Stimulated activated CD4-positive, alpha-beta T cell treated with anti-CD3 and anti-CD28 coated beads, Interleukin-4, amount 100 ng/mL, for 24 hours (primary cell): ENCODE data around the gene ADRM1.

ENCODE experiments used
- DNase-seq: peaks from one replicate; pipeline ENCODE4 v3.0.0-alpha.2; 2020

The ADRM1 gene, protein sequence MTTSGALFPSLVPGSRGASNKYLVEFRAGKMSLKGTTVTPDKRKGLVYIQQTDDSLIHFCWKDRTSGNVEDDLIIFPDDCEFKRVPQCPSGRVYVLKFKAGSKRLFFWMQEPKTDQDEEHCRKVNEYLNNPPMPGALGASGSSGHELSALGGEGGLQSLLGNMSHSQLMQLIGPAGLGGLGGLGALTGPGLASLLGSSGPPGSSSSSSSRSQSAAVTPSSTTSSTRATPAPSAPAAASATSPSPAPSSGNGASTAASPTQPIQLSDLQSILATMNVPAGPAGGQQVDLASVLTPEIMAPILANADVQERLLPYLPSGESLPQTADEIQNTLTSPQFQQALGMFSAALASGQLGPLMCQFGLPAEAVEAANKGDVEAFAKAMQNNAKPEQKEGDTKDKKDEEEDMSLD

DNA sequence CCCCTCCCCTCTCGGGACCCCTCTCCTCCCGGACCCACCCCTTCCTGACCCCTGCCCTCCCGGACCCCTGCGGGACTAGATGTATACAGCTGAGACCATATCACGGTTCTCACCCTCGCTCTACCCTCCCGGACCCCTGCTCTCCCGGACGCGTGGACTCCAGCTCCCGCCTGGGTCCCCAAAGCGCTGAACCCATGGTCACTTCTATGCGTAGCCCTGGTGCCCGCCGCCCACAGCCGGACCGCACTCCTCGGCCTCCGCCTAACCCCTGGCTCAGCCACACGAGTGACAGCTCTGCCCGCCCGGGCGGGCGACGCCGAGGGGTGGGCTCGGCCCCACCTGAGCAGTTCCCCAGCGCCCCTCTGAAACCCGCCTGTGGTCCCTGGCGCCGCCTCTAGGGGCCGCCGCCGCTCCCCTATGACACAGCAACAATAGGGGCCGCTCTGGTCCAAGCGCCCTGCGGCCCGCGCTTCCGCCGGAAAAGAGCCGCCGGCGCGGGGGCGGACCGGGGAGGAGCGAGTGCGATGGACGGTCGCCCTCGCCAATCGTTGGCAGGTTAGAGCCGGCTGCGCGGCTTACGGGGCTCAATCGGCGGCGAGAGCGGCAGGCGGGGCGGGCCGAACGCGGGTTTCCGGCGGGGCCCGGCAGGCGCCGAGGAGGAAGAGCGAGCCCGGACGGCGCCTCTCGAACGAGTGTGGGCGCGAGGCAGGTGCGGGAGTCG, at the start of gene ADRM1:
Gene ADRM1, plus strand, starts transcription at position 657 of the 721 bp plus-strand sequence. CDS start 572 bp downstream, outside the sequence.
- peak; percentile 96 for DNase-seq

DNA sequence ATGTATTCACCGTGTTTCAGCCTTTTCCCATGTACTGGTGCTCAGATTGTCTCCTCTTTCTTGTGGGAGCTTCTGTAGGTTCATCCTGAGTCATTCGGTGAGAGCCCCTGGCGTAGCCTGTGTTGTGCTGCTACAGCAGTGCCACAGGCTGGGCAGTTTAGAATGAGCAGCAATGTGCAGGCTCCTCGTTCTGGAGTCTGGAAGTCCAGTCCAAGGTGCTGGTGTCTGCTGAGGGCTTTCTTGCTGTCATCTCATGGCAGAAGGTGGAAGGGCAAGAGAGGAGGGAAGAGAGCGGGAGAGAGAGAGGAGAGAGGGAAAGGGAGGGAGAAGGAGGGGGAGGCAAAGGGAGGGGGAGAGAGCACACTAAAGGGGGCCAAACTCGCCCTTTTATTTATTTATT, 49.4 kb upstream of the ADRM1 start:
- DNase-seq: no peak

DNA sequence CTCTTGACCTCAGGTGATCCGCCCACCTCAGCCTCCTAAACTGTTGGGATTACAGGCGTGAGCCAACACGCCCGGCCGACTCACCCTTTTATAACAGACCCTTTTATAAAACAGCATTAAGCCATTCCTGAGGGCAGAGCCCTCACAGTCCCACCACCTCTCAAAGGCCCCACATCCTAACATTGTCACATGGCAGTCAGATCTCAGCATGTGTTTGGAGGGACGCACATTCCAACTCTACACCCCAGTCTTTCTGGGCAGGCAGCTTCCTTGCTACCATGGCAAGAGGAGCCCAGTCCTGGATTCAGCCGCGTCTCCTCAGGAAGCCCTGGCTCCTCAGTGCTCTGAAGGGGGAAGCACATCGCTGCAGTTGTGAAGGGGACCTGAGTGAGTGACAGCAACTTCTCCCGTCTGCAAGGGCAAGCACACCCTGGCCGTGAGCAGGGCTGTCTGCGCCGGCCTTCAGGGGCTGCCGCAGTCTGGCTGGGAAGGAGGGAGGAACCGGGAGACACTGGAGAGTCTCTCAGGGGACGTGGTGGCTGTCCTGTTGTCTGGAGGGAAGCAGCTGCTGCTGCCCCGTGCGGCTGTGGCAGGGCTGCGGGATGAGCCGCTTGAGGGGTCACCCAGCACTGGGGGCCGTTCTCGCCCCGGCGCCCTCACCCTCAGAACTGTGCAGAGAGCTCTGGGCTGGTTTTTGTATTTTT, 48.6 kb upstream of the ADRM1 start:
- no peak for DNase-seq

DNA sequence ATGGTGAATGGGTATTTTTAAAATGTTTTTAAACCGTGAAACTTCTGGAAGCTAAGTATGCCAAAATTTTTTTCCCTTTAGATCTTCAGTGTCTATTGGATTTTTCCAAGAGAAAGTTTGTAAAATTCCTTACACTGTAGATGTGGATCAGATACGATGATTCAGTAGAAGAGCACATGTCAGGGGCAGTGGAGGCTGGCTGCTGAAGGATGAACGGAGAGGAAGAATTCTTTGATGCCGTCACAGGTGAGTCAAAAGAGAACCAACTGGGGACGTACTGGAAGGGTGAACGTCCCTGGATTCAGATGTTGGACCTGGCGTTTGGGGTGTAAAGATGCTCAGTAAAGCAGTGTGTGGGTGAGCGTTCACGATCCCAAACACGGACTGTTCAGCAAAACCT, 46.8 kb upstream of the ADRM1 start:
- no peak for DNase-seq

DNA sequence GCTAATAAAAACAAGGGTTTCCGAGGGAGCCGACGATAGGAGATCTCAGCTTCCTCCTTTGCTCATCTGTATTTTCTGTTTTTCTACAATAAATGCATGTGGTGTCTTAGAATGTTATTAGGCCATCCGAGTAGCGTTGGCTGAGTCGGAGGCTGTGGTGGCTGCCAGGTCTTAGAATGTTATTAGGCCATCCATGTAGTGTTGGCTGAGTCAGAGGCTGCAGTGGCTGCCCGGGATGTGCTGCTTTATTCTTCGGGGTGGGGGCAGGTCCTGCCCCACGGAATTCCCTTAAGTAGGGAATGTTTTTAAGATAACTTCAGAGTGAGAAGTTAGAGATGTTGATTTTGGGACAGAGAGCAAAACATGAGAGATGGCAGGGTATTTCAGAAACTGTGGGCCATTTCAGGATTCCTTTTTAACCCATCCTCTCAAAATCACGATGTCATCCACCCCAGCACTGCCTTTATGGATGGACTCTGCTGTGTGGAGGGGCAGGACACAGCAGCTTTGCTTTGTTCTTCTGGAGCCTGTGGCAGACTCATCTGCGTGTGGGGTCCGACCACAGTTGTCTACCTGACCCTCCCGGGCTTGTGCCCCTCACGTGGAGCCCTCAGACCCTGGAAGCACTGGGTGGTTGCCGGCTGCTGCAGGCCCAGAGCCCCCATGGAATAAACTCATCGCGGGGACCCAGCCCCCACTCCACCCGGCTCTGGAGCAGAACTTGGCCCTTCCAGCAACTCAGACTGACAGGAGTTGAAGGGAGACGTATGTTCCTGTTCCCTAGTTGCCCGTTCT, 44.1 kb upstream of the ADRM1 start:
- no peak for DNase-seq

DNA sequence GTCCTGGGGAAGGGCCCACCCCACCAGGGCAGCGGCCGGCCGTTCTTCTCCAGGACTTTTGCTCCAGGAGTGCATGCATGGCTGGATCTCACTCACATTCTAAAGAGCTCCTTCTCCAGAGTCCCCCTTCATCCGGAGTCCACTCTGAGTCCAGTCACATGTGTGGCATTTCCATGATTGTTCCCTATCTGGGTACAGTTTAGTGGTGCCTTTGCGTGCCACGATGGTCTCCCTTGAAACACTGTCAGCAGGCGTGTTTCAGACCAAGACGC, 43.6 kb upstream of the ADRM1 start:
- no peak for DNase-seq

DNA sequence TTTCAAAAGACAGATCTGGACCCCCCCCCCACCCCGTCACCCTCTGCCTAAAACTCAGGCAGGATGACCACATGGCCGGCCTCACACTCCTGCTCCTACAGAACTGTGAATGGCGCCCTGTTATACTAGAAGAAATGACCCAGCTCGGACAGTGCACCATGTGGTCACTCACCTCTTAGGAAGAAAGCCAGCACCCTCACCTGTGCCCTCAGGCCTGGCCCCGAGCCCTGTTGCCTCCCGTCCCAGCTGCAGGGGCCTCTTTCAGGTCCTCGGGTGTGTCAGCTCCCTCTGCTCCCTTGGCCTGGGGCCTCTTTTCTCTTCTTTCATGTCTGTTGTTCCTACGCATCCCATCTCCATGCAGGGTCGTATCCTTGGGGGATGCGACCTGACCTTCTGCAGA, 40.7 kb upstream of the ADRM1 start:
- no peak for DNase-seq

DNA sequence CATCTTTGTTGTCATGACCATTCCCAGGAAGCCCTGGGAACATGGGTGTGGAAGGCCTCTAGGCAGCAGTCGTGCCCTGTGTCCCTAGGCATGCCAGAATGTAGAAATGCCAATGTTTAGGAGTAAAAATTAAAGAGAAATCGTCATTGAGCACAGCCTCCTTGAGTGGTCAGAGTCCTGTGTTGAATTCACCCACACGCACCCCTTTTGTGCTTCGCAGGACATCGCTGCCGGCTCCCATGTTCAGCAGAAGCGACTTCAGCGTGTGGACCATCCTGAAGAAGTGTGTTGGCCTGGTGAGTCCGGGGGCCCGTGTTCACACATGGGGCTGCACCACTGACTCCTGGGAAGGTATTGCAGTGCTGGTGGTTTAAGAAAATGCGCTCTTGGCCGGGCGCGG, 39.4 kb upstream of the ADRM1 start:
- DNase-seq: no peak

DNA sequence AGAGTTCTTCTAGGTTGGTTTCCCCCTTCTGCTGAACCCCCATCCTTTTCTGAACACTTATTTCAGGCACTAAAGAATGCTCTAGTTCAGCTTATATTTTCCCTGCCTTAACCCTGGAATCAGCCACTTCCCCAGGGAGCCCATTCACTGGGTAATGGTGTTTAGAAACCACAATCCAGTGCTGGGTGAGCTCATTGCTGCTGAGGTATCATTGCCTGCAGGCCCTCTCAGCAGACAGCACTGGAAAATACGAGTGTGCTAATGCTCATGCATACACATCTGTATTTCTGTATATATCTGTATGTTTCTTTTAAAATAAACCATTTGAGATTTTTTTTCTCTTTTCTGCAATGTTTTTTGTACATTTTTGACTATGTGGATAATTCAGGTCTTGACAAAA, 37.4 kb upstream of the ADRM1 start:
- DNase-seq: no peak

DNA sequence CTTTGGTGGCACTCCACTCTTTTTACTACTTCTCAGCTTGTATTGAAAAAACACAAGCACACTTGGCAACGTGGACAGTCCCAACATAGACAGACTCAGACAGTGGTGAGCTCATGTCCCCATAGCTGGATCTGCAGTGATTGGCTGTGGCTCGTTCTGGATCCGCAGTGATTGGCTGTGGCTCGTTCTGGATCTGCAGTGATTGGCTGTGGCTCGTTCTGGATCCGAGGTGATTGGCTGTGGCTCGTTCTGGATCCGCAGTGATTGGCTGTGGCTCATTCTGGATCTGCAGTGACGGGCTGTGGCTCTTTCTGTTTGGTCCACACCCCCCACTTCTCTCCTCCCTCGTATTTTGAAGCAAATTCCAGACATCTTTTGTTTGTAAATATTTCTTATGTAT, 36.5 kb upstream of the ADRM1 start:
- DNase-seq: no peak

DNA sequence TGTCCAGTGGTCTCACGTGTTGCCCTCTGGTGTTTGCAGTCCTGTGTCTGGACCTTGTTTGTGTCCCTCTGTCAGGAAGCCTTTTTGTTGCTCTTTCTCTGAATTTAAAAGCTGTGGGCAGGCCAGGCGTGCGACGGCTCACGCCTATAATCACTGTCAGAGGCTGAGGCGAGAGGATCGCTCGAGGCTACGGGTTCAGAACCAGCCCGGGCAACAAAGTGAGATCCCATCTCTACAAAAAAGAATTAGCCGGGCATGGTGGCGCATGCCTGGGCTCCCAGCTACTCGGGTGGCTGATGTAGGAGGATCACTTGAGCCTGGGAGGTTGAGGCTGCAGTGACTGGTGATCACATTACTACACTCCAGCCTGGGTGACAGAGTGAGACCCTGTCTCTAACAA, 35.9 kb upstream of the ADRM1 start:
- no peak for DNase-seq

DNA sequence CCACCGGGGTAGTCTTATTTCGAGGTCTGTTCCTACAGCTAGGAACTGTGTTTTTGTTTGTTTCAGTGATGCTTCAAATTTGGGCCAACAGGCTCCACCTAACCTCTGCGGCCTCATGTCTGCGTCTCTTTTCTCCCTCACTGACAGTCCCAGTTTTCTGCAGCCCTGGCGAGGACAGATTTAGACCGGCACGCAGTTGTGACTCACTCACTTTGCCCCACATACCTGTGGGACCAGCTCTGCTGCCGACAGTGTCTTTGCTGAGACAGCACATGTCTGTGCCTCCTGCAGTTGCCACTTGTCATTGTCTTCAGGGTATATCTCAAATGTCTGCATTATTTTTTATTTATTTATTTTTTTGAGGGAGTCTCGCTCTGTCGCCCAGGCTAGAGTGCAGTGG, 35.3 kb upstream of the ADRM1 start:
- DNase-seq: no peak

DNA sequence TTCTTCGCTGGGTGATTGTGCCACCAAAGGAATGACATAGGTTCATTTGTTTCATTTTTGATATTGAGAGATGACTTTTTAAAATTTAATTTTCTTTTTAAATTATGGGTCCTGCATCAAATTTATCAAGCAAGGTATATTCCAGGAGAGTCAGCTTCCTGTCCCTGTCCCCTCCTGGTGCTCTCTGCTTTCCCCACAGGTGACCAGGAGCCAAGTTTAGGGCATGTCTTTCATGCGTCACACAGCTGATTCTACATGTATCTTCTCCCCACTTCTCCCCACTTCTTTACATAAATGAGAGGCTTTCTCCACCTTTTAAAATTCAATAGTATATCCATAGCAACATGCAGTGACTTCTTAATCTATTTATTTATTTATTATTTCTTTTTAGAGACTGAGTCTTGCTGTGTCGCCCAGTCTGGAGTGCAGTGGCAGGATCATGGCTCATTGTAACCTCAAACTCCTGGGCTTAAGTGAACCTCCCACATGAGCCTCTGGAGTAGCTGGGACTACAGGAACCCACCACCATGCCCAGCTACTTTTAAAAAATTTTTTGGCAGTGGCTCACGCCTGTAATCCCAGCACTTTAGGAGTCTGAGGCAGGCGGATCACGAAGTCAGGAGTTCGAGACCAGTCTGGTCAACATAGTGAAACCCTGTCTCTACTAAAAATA, 34.4 kb upstream of the ADRM1 start:
- no peak for DNase-seq

DNA sequence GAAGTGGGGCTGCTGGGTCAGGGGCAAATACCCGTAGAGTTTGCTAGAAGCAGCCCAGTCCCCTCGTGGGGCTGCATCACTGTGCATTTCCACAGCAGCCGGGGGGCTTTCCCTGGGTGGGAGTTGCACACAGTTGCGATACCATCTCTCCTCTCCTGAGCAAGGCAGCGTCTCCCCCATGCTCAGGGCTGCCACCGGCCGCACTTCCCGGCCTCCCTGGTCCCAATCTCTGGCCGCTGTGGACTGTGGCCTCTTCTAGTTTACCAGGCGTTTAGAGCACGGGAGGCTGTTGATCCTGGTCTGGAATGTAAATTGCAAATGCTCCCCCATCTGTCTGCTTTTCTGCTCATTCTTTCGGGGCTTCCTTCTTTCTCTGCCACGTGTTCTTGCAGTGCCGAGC, 33.4 kb upstream of the ADRM1 start:
- DNase-seq: no peak

DNA sequence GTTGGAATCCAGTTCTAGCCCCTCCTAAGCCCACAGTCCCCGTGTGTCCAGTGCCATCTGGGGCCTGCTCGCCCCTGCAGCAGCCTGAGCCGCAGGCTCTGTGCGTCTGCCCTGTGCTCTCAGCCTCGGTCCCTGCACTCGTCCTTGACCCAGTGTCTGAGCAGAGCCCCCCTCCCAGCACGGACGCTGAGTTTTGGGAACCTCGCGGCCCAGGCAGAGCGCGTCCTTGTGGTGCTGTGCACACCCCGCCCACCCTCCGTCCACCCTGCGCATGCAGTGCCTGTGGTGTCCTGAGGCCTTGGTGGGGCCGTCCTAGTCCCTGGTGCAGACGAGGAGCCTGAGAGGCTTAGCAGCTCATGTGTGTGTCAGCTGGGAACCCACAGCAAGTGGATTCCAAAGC, 32.9 kb upstream of the ADRM1 start:
- no peak for DNase-seq

DNA sequence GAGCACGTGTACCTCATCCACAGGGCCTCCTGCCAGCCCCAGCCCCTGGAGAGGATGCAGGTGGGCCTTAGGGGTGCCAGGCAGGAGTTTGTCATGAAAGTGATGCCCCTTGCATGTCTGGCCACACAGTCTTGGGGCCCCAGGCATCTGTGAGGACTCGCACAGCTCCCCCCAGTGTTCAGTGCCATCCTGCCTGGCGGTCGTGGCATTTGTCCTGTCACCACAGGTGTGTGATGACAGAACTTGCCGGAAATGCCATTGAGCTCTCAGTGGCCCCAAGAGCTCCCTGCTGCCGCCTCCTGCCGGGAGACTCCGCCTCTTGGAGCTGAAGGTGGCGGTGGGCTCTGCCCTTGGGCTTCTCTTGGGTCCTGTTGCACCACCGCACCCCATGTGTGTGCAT, 30.6 kb upstream of the ADRM1 start:
- DNase-seq: no peak

DNA sequence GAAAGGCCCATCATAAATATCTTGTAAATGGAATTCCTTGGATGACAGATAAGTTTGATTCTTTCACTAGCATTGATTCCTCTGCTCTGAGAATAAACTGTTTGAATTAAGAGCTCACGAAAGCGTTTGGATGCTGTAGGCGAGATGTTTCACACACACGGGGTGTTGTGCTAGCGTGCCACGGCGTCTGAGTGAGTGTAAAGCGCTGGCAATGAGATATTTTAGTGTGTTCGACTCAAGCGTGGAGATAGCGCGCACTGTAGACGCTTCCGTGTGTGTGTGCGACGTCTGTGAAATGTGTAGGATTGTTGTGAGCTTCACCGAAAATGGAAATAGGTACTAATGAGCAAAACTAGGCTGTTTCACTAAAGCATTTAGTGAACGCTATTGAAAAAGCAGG, 29.4 kb upstream of the ADRM1 start:
- no peak for DNase-seq

DNA sequence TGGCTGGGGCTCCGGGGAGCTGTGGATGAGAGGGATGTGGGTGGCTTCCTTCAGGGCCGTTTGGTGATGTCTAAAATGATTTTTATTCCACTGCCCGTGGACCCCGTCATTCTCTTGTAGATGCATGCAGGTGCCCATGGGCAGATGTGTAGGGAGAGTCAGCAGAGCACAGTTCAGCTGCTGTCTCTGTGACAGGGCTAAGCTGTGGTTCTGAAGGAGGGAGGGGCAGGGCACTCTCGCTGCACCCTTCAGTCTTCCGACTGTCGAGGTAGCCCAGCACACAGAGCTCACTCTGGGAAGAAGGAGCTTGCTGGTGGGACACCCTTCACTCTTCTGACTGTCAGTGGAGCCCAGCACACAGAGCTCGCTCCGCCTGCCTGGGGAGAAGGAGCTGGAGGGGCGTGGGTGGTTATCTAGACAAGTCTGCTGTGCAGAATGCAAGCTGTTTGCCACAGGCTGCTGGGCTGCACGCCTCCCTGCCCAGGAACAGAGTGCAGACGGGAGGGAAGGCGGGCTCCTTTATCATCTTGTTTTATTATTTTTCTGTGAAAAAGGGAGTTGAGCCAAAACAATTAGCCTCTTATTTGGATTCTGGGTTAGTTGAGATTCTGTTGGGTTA, 28.4 kb upstream of the ADRM1 start:
- DNase-seq: no peak

DNA sequence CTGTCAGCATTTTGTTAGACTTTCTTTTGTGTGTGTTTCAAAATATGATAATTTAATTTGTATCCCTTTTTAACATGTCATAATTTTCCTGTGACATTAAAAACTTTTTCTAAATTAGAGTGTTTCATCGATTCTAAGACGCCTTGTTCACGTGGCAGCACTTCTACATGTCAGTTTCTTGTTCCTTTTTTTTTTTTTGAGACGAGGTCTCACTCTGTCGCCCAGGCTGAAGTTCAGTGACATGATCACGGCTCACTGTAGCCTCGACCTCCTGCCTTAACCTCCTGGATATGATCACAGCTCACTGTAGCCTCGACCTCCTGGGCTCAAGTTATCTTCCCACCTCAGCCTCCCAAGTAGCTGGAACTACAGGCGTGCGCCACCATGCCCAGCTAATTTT, 27.6 kb upstream of the ADRM1 start:
- no peak for DNase-seq

DNA sequence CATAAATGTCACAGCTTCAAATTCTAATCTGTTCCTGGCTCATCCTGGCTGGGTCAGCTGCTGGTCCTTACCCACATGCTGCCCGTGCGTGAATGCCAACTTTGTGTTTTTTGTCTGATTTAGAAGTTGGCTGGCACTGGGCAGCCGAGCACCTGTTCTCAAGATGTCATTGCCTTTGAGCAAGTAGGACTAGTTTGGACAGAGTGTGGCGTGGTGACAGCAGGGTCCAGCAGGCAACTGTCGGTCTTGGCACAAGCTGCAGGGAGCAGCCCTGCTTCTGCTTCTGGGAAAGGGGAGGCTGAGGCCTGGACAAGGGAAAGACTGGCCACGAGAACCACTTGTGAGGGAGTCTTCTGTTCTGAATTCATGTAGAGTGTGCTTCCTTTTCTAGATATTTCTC, 26.4 kb upstream of the ADRM1 start:
- no peak for DNase-seq

DNA sequence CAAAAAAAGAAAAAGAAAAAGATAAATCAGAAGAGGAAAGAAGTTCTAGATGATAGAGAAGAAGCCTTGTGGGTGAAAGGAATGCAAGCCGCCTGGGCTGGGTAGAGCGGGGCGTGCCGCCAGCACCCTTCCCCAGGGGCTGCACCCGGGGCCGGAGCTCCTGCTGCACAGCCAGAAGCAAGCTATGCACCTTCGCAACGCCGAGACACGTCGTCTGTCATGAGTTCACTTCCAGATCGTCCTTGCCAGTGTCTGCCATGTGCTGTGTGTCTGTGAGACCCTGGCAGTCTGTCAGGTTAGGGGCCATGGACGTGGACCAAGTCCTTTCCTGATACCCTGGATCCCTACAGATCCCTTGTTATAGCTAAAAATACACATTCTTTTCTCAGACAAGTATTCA, 25.5 kb upstream of the ADRM1 start:
- DNase-seq: no peak

DNA sequence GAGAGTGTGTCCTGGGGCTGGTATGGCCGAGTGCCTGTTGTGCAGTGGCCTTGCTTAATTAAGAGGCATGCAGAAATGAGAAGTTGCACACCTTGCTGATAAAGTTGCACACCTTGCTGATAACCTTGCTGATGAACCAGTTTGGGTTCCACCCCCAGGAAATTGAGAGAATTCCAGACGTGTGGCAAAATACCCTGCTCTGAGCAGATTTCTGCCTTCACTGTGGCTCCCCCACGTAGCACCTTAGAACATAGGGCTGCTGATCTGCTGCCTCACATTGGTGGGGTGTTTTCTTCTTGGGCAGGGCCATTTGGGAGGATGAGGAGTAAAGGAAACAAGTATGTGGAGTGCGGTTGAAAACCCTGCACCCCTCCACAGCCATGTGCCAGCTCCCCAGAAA, 22.5 kb upstream of the ADRM1 start:
- DNase-seq: no peak
